Renal cortex interstitium (tissue), 11 donors: ENCODE measurements around the gene RETN. TPM values are rescaled to one million over a fixed set of nuclear protein-coding genes. Genes with fewer than 3 reads are reported as not detected.
"Not testable (repeated sequence)": the region's sequence is repeated elsewhere in the genome, so short reads cannot be mapped to it uniquely, and the experiment has no call there.

Source experiments
- DNase-seq, 11 donors: peaks; one replicate each; pipeline ENCODE4 v3.0.0-alpha.2; 2013; ENCODE audit warnings: low read depth in 9 of 11, low spot score in 4 of 11; ENCODE audit errors: extremely low read depth in 1 of 11
- polyA plus RNA-seq, 3 donors: library from polyadenylated mRNA; unstranded; fragments of 120-200 nt; gene quantifications; one replicate each; pipeline ENCODE4 v1.2.1, GENCODE V29; 2013; ENCODE audit not compliant: insufficient read length in 3 of 3

Gene RETN
- polyA plus RNA-seq, 3 donors = 0.76 to 1.7 (median 1.4) TPM

- no peak for DNase-seq
Measured at GRCh38 chr19:7636317-7636690, 32.5 kb upstream of the RETN start.

DNA sequence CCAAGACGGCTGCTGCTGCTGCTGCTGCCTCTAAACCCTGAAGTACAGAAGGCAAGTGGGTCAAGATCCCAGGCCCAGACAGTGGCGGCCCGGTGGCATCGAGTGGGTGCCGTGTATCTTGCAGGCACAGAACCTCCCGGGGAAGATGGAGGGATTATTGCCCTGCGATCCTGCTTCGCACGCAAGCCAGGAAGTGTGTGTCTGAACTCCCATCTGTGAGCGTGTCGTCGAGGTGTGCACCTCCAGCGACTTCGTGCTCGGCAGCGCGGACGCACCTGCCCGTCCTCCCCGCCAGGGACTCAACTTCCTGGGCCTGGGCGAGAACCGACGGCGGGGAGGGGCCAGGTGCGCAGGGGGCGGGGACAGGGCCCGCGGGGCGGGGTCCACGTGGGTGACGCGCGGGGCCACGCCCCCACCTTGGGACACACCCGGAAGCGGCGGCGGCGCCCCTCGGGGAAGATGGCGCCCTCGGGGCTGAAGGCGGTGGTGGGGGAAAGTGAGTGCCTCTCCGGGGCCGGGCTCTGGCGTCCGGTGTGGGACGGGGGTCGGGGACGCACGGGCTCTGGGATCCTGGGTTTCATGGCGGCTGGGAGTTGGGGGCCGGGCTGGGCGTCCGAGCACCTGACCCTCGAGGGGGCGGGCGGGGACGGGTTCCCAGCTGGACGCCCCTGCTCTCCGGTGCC lies 32.0 kb upstream of the RETN start, which contains the start of gene STXBP2:
TSS of gene STXBP2 (plus strand) at position 420 of the 683 bp plus-strand sequence. CDS start at position 460, 40 bp downstream.
- peak in 9 of 11 donors; percentile 12 to 67 (median 51) for DNase-seq

DNA sequence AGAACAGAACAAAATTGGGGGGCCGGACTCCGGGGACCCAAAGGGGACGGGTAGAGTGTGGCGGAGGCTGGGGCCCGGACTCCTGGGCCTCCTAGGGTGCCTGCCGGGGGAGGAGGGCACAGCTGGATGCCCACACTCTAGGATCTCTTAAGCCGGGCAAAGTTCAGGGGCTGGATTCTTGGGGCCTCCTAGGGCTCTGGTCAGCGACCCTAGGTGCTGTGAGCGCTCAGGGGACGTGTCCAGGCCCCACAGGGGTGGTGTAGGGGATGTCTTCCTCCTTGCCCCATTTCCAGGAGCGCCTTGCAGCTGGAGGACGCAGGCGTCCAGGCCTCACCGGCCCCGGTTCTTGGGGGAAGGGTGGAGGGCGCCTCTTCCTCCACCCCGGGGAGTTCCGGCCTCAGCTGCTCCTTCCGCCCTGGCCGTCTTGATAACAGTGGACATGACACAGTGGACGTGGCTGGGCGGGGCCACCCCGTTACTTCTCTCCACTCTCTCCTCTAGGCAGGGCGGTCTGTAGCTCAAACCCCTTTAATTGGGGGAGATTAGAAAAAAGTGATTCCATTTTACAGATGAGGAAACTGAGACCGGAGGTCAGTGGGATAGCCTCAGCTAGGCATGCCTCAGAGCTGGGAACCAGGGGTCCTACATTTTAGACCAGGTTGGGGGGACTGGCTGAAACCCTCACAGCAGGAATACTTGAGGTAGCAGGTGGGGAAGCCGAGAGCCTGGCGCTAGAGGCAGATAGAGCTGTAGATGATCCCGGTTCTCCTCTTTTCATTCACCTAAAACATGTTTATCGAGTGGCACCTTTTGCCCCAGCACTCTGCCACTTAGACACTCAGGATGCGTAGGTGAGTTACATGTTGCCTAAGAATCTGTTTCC lies 31.2 kb upstream of the RETN start:
- no peak for DNase-seq

DNA sequence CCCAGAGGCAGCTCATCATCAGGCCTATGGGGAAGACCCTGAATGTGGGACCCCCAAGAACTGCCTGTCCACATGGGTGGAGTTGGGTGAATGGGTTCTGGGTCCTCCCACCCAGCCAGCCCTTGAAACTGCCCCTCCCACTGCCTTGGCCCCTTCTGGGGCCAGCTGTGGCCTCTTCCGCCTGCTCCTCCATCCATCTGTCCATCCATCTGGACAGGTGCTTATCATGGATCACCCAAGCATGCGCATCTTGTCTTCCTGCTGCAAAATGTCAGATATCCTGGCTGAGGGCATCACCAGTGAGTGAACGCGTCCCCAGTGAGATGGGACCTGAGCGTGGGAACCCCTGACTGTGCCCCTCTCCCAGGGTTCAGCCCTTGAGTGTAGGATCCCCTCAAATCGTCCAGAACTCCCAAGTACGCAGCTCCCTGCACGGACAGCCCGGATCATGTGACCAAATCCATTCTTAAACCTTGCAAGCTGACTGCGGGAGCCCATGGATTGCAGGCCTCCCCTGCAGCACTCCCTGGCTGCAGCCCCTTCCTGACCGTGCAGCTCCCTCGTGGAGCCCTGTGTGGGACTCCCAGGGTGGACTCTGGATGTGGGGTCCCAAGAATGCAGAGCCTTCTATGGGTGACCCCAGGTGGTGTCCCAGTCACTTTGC lies 29.9 kb upstream of the RETN start:
- DNase-seq = no peak

- no peak for DNase-seq
Measured at GRCh38 chr19:7639863-7640348, 28.9 kb upstream of the RETN start.

DNA sequence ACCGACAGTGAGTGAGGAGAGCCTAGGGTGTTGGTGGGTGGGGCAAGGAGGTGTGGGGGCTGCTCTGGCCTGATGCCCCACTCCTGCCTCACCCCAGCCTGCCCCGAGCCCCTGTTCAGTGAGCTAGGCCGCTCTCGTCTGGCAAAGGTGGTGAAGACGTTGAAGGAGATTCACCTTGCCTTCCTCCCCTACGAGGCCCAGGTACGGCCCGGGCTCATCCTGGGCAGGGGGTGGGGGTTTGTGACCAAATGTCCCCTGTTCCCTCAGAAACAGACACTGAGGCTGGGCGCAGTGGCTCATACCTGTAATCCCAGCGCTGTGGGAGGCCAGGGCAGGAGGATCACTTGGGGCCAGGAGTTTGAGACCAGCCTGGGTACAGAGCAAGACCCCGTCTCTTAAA lies 28.0 kb upstream of the RETN start:
- DNase-seq = no peak

DNA sequence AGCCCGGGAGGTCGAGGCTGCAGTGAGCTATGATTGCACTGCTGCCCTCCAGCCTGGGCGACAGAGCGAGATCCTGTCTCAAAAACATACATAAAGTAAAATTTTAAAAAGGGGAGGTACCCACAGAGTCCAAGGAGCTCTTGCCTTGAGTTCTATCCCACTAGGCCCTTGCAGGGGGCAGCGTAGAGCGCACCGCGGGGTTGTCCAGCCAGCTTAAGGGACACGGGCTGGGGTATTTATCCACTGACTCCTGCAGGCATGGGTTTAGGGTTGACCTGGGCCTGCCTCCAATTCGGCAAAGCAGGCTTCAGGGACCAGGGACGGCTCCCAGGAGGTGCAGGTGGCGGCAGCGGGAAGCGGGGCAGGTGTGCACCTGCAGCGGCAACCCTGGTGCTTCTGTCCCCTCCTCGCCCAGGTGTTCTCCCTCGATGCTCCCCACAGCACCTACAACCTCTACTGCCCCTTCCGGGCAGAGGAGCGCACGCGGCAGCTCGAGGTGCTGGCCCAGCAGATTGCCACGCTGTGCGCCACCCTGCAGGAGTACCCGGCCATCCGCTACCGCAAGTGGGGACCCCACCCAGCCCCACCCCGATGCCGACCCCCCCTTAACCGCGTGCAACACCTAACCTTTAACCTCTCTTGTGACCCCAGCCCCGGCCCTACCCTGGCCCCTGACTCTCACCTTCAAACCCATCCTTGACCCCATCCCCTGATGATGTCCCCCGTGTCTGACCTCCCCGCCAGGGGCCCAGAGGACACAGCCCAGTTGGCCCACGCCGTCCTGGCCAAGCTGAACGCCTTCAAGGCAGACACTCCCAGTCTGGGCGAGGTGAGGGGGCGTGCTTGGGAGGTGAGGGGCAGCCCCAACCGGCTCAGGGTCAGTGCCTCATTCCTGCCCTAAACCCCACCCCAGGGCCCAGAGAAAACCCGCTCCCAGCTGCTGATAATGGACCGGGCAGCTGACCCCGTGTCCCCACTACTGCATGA lies 27.3 kb upstream of the RETN start:
- no peak for DNase-seq

DNA sequence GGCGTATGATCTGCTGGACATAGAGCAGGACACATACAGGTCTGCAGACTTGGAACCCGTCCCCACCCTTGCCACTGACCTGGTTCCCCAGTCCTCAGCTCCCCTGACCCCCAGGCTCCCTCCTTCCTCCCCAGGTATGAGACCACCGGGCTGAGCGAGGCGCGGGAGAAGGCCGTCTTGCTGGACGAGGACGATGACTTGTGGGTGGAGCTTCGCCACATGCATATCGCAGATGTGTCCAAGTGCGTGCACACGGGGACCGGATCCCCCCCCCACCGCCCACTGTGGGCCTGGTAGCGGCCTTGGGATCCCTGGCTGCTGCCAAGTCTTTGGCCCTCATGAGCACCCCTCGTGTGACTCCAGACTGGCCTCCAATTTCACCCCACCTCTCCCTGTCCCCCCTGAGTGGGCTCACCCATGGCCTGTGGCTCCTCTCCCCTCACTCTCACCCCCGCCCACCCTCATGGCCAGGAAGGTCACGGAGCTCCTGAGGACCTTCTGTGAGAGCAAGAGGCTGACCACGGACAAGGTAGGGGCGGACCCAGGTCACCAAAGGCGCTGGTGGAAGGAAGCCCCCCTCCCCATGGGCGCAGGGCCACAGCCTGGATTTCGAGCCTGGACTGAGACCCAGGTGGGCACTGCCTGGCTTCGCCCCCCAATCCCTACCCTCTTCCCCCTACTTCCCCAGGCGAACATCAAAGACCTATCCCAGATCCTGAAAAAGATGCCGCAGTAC lies 26.4 kb upstream of the RETN start:
- no peak for DNase-seq

DNA sequence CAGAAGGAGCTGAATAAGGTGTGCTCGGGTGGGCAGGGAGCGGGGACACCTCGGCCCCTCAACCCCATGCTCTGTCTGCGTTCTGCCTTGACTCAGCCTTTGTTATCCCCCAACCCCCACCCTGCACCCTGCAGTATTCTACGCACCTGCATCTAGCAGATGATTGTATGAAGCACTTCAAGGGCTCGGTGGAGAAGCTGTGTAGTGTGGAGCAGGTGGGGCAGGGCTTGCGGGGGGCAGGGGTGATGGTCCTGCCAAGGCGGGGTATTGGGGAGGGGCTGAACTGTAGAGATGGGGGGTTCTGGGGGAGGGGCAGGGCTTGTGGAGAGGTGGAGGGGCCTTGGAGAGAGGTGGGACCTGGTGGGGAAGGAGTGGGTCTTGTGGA lies 25.8 kb upstream of the RETN start:
- DNase-seq = no peak

DNA sequence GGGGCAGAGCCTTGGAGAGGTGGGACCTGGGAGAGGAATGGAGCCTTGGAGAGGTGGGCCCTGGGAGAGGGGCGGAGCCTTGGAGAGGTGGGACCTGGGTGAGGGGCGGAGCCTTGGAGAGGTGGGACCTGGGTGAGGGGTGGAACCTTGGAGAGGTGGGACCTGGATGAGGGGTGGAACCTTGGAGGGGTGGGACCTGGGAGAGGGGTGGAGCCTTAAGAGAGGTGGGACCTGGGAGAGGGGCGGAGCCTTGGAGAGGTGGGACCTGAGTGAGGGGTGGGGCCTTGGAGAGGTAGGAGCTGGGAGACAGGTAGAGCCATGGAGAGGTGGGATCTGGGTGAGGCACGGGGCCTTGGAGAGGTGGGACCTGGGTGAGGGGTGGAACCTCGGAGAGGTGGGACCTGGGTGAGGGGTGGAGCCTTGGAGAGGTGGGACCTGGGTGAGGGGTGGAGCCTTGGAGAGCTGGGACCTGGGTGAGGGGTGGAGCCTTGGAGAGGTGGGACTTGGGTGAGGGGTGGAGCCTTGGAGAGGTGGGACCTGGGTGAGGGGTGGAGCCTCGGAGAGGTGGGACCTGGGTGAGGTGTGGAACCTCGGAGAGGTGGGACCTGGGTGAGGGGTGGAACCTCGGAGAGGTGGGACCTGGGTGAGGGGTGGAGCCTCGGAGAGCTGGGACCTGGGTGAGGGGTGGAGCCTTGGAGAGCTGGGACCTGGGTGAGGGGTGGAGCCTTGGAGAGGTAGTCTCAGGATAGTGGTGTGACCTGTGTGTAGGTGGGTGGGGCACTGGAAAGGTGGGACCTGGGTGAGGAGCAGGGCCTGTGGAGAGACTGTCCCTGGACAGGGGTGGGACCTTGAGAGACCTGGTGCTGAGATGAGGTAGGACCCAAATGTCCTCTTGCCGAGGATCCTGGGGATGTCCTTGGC lies 25.0 kb upstream of the RETN start:
- DNase-seq = not testable (repeated sequence)

DNA sequence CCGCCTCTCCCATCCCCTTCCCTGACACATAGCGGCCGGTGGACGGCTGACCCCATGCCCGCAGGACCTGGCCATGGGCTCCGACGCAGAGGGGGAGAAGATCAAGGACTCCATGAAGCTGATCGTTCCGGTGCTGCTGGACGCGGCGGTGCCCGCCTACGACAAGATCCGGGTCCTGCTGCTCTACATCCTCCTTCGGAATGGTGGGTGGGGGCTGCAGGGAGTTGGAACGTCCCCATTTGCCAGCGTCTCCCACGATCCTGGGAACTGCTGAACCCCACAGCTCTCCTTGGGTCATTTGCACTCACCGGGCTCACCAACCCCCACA lies 24.3 kb upstream of the RETN start:
- DNase-seq = no peak

- DNase-seq = no peak
Measured at GRCh38 chr19:7645163-7645562, 23.7 kb upstream of the RETN start.

- no peak for DNase-seq
Measured at GRCh38 chr19:7645656-7646425, 23.0 kb upstream of the RETN start.

DNA sequence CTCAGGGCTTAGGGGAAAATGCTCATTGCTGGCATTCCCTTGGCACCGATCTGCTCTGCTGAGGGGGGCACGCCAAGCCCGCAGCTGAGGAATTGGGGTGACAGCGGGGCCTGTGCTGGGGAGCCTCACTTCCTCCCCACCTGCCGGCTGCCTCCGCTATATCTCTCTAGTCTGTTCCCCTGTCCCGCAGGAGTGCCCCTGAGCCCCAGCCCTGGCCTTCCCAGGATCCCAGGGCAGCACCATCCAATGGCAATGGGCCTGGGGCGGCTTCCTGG lies 22.5 kb upstream of the RETN start:
- DNase-seq = no peak

- DNase-seq = no peak
Measured at GRCh38 chr19:7647156-7647555, 21.7 kb upstream of the RETN start.

GRCh38 chr19:7648265-7649014 lies 20.4 kb upstream of the RETN start:
- DNase-seq = no peak
